GM18870 (cell line): Measurements from ENCODE around the gene TANGO6.

Experiments used
- ATAC-seq: cut with Tn5 transposase; IDR thresholded peaks from one replicate; pipeline ENCODE4 v1.9.1; 2021; ENCODE audit warnings: moderate library complexity; ENCODE audit not compliant: unreplicated experiment

Gene TANGO6

DNA sequence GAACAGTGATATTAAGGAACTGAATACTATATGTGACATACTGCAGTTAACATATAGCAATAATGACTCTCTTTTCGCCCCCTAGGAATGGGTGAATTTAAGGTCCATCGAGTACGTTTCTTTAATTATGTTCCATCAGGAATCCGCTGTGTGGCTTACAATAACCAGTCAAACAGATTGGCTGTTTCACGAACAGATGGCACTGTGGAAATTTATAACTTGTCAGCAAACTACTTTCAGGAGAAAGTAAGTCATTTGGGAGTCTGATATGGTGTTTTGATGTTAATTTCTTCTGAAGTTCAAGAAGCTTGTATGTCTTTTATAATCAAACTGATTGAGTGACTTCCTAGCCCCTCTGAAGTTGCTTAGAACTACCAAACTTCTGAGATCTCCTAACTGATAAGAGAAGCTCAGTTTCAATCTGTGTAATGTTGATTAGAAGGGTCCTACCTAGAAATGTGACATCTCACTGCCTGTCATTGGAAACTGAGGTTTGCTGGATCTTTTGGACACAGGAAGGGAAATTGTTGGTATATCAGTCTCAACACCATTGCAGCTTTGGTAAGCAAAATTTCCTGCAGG lies 290.1 kb downstream of the TANGO6 start:
- ATAC-seq = no peak
